WTC11 (cell line): ENCODE measurements around the gene FATE1. TPM values are rescaled to one million over a fixed set of nuclear protein-coding genes. Genes with fewer than 3 reads are reported as not detected.

Experiments
- ATAC-seq: fragments of 200-7000 bp; cut with Tn5 transposase; 2 replicates; pipeline ENCODE4 v1.10.0; 2021; ENCODE audit warnings: mild to moderate bottlenecking, moderate library complexity
- CTCF ChIA-PET: fragments of 300-600 bp; sonication (Branson Sonifier 250); formaldehyde crosslinking; loops from one replicate; lab custom pipeline; 2021; ENCODE audit warnings: antibody characterized with exemption; lab: Charles Lee
- POLR2A ChIA-PET: fragments of 350-600 bp; sonication (Branson Sonifier 250); formaldehyde crosslinking; loops from one replicate; lab custom pipeline; 2021; ENCODE audit warnings: antibody characterized with exemption; lab: Charles Lee
- DNase-seq: peaks from one replicate; pipeline ENCODE4 v3.0.0; 2021; ENCODE audit warnings: low spot score
- H3K27ac Mint-ChIP-seq: 2 replicates; pipeline ENCODE4 v1.8.0; 2021; ENCODE audit warnings: mixed read lengths
- H3K27me3 Mint-ChIP-seq: 2 replicates; pipeline ENCODE4 v1.8.0; 2021; ENCODE audit warnings: low read depth, mild to moderate bottlenecking, moderate library complexity, mixed read lengths
- H3K36me3 Mint-ChIP-seq: 2 replicates; pipeline ENCODE4 v1.8.0; 2021; ENCODE audit warnings: mixed read lengths
- H3K4me1 Mint-ChIP-seq: 2 replicates; pipeline ENCODE4 v1.8.0; 2022; ENCODE audit warnings: mixed read lengths
- H3K4me3 Mint-ChIP-seq: 2 replicates; pipeline ENCODE4 v1.8.0; 2021; ENCODE audit warnings: mild to moderate bottlenecking, moderate library complexity, mixed read lengths
- H3K9me3 Mint-ChIP-seq: 2 replicates; pipeline ENCODE4 v1.8.0; 2021; ENCODE audit warnings: mixed read lengths
- AR ChIP-seq: fragments of 250-450 bp; sonication (Bioruptor Pico); IDR thresholded peaks from 2 replicates; pipeline ENCODE4 v1.9.0; 2021; ENCODE audit warnings: mild to moderate bottlenecking
- E2F1 ChIP-seq: sonication (generic); formaldehyde crosslinking; IDR thresholded peaks from 2 replicates; pipeline ENCODE4 v1.8.0; 2022; ENCODE audit warnings: mild to moderate bottlenecking, missing genetic modification reagents
- FOXJ3 ChIP-seq: sonication (generic); formaldehyde crosslinking; IDR thresholded peaks from 2 replicates; pipeline ENCODE4 v1.9.0; 2021; ENCODE audit warnings: missing genetic modification reagents, mild to moderate bottlenecking, borderline replicate concordance
- FOXK1 ChIP-seq: sonication (generic); formaldehyde crosslinking; IDR thresholded peaks from 2 replicates; pipeline ENCODE4 v1.8.0; 2022; ENCODE audit warnings: mild to moderate bottlenecking, moderate library complexity, missing genetic modification reagents
- GRHL2 ChIP-seq: fragments of 250-450 bp; sonication (Bioruptor Pico); IDR thresholded peaks from 2 replicates; pipeline ENCODE4 v1.8.0; 2022; ENCODE audit warnings: mild to moderate bottlenecking, moderate library complexity; ENCODE audit not compliant: insufficient replicate concordance, severe bottlenecking
- GTF2I ChIP-seq: fragments of 250-450 bp; sonication (Bioruptor Pico); conservative IDR thresholded peaks from 2 replicates; pipeline ENCODE4 v1.4.0; 2021; ENCODE audit warnings: mild to moderate bottlenecking
- HMGA2 ChIP-seq: fragments of 250-450 bp; sonication (Bioruptor Pico); IDR thresholded peaks from 2 replicates; pipeline ENCODE4 v1.4.0; 2021; ENCODE audit warnings: mild to moderate bottlenecking, moderate library complexity
- MAX ChIP-seq: sonication (generic); formaldehyde crosslinking; IDR thresholded peaks from 2 replicates; pipeline ENCODE4 v1.8.0; 2022; ENCODE audit warnings: mild to moderate bottlenecking, missing genetic modification reagents
- MXD4 ChIP-seq: fragments of 250-450 bp; sonication (Bioruptor Pico); IDR thresholded peaks from 2 replicates; pipeline ENCODE4 v1.8.0; 2021; ENCODE audit warnings: mild to moderate bottlenecking, moderate library complexity, borderline replicate concordance
- MYBL2 ChIP-seq: sonication (generic); formaldehyde crosslinking; IDR thresholded peaks from 2 replicates; pipeline ENCODE4 v1.8.1; 2023; ENCODE audit warnings: mild to moderate bottlenecking, moderate library complexity, missing genetic modification reagents
- NFYB ChIP-seq: sonication (generic); formaldehyde crosslinking; conservative IDR thresholded peaks from 2 replicates; pipeline ENCODE4 v1.8.0; 2022; ENCODE audit warnings: low read depth, missing genetic modification reagents
- NR3C1 ChIP-seq: sonication (generic); formaldehyde crosslinking; conservative IDR thresholded peaks from 2 replicates; pipeline ENCODE4 v1.8.1; 2023; ENCODE audit warnings: low read depth, mild to moderate bottlenecking, missing genetic modification reagents
- OVOL2 ChIP-seq: fragments of 250-450 bp; sonication (Bioruptor Pico); IDR thresholded peaks from 2 replicates; pipeline ENCODE4 v1.9.0; 2021; ENCODE audit warnings: mild to moderate bottlenecking, borderline replicate concordance
- SMAD3 ChIP-seq: sonication (generic); formaldehyde crosslinking; IDR thresholded peaks from 2 replicates; pipeline ENCODE4 v1.8.0; 2022; ENCODE audit warnings: missing genetic modification reagents, mild to moderate bottlenecking, borderline replicate concordance
- ZBTB21 ChIP-seq: sonication (generic); formaldehyde crosslinking; IDR thresholded peaks from 2 replicates; pipeline ENCODE4 v1.8.1; 2023; ENCODE audit warnings: mild to moderate bottlenecking, missing genetic modification reagents, borderline replicate concordance
- ZNF232 ChIP-seq: sonication (generic); formaldehyde crosslinking; IDR thresholded peaks from 2 replicates; pipeline ENCODE4 v1.8.0; 2022; ENCODE audit warnings: mild to moderate bottlenecking, missing genetic modification reagents
- total RNA-seq: library from RNA; stranded (reverse); gene quantifications from 3 replicates; pipeline ENCODE4 v1.2.3, GENCODE V29; 2021
- TF ChIP-seq, protein P1 (sequence below): sonication (generic); formaldehyde crosslinking; IDR thresholded peaks from 2 replicates; pipeline ENCODE4 v1.8.0; 2022; ENCODE audit warnings: missing genetic modification reagents
- TF ChIP-seq, protein P2 (sequence below): fragments of 250-450 bp; sonication (Bioruptor Pico); IDR thresholded peaks from 2 replicates; pipeline ENCODE4 v2.1.2; 2022; ENCODE audit warnings: mild to moderate bottlenecking, moderate library complexity
- TF ChIP-seq, protein P3 (sequence below): sonication (generic); formaldehyde crosslinking; IDR thresholded peaks from 2 replicates; pipeline ENCODE4 v1.8.0; 2023; ENCODE audit warnings: mild to moderate bottlenecking, missing genetic modification reagents
- TF ChIP-seq, protein P4 (sequence below): sonication (generic); formaldehyde crosslinking; IDR thresholded peaks from 2 replicates; pipeline ENCODE4 v1.8.1; 2022; ENCODE audit warnings: low read depth, mild to moderate bottlenecking, moderate library complexity, missing genetic modification reagents, borderline replicate concordance

The FATE1 gene
- total RNA-seq, 1 experiment from 2014 or later, result not detected

- TF ChIP-seq AR, result no peak
- TF ChIP-seq FOXK1 (CRISPR knock-in tag), result no peak
- TF ChIP-seq NR3C1 (CRISPR knock-in tag), result no peak
- TF ChIP-seq E2F1 (CRISPR knock-in tag), result no peak
- no peak for TF ChIP-seq MAX (CRISPR knock-in tag)
- TF ChIP-seq GRHL2 (CRISPR knock-in tag), result no peak
- TF ChIP-seq MYBL2 (CRISPR knock-in tag), result no peak
These were observed 14.8 kb upstream of the FATE1 start (continued) for GRCh38 chrX:151701071-151701470.

DNA sequence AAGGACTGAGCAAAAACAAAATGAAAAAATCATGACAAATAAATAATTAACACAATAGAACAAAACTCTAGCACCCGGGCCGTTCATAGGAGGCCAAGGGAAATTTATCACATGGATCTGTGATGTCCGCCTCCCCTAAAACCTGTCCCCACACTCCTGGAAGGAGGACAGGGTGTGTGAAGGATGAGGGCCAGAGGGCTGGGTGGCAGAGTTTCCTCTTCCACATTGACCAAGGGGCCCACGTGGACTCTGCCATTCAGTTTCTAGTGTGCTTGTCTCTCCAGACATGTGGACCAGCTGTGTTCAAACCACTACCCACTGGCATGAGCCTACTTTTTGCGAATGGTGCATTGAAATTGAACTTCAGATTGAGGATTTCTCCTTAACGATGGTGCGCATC lies 14.3 kb upstream of the FATE1 start:
- Mint-ChIP-seq H3K36me3 (0 out of 2 replicates have a peak, but pooled peaks cover 3% of the 10 kb centered on the region), H3K27ac (no peak overlapping the region), H3K4me1 (0 out of 2 replicates have a peak, but pooled peaks cover 4% of the 10 kb centered on the region), H3K4me3 (no peak overlapping the region), H3K9me3 (no peaks in the 10 kb centered on the region), H3K27me3 (no peaks in the 10 kb centered on the region)
- POLR2A ChIA-PET, result no interaction called here
- CTCF ChIA-PET, result no interaction called here
- ATAC-seq, result no peak
- TF ChIP-seq HMGA2, result no peak
- no peak for TF ChIP-seq ZBTB21 (CRISPR knock-in tag)
- TF ChIP-seq MXD4 (CRISPR knock-in tag), result no peak
- no peak for TF ChIP-seq OVOL2 (CRISPR knock-in tag)
- TF ChIP-seq FOXJ3 (CRISPR knock-in tag), result no peak
- TF ChIP-seq, protein P1, sequence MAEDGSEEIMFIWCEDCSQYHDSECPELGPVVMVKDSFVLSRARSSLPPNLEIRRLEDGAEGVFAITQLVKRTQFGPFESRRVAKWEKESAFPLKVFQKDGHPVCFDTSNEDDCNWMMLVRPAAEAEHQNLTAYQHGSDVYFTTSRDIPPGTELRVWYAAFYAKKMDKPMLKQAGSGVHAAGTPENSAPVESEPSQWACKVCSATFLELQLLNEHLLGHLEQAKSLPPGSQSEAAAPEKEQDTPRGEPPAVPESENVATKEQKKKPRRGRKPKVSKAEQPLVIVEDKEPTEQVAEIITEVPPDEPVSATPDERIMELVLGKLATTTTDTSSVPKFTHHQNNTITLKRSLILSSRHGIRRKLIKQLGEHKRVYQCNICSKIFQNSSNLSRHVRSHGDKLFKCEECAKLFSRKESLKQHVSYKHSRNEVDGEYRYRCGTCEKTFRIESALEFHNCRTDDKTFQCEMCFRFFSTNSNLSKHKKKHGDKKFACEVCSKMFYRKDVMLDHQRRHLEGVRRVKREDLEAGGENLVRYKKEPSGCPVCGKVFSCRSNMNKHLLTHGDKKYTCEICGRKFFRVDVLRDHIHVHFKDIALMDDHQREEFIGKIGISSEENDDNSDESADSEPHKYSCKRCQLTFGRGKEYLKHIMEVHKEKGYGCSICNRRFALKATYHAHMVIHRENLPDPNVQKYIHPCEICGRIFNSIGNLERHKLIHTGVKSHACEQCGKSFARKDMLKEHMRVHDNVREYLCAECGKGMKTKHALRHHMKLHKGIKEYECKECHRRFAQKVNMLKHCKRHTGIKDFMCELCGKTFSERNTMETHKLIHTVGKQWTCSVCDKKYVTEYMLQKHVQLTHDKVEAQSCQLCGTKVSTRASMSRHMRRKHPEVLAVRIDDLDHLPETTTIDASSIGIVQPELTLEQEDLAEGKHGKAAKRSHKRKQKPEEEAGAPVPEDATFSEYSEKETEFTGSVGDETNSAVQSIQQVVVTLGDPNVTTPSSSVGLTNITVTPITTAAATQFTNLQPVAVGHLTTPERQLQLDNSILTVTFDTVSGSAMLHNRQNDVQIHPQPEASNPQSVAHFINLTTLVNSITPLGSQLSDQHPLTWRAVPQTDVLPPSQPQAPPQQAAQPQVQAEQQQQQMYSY (CRISPR knock-in tag), result no peak
- no peak for DNase-seq

DNA sequence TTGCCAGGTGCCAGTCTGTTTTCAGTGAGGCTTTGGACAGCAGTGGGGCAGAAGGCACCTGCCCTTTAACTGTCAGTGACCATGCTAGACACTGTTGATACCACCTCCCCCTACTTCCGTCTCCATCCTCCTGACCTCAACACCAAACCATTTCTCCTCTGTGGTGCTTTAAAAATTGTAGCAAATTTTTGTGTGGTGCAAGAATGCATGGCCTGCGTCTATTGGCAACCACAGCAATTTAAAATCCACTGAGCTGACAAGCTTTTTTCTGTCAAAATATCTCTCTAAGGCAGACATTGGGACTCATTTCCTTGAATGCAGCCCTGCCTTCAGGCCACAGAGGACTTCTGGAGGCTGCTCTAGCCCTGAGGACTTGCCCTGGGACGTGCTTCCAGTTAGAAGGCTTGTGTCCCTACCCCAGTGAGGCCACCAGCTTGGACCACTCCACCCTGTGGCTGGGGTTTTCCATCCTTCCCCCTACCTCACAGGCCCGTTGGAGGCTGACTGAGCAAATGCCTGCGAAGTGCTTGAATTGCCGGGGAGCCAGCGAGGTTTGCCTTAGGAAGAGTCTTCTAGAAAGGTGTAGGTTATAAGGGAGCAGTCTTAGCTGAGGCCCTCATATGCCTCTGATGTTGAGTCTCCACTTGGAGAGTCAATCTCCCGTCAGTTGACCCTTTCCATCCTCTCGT lies 13.7 kb upstream of the FATE1 start:
- ATAC-seq, result no peak
- no peak overlapping the region for H3K4me3 Mint-ChIP-seq
- no peaks in the 10 kb centered on the region for H3K27me3 Mint-ChIP-seq
- ChIA-PET POLR2A (no interaction called here), CTCF (no interaction called here)
- 0 out of 2 replicates have a peak, but pooled peaks cover 3% of the 10 kb centered on the region for H3K4me1 Mint-ChIP-seq
- no peak overlapping the region for H3K27ac Mint-ChIP-seq
- 0 out of 2 replicates have a peak, but pooled peaks cover 3% of the 10 kb centered on the region for H3K36me3 Mint-ChIP-seq
- no peaks in the 10 kb centered on the region for H3K9me3 Mint-ChIP-seq
- TF ChIP-seq, protein P2, sequence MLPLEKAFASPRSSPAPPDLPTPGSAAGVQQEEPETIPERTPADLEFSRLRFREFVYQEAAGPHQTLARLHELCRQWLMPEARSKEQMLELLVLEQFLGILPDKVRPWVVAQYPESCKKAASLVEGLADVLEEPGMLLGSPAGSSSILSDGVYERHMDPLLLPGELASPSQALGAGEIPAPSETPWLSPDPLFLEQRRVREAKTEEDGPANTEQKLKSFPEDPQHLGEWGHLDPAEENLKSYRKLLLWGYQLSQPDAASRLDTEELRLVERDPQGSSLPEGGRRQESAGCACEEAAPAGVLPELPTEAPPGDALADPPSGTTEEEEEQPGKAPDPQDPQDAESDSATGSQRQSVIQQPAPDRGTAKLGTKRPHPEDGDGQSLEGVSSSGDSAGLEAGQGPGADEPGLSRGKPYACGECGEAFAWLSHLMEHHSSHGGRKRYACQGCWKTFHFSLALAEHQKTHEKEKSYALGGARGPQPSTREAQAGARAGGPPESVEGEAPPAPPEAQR (CRISPR knock-in tag), result no peak
- TF ChIP-seq GTF2I (CRISPR knock-in tag) (no peak), ZNF232 (CRISPR knock-in tag) (no peak), NFYB (CRISPR knock-in tag) (no peak), SMAD3 (no peak)
- TF ChIP-seq, protein P3, sequence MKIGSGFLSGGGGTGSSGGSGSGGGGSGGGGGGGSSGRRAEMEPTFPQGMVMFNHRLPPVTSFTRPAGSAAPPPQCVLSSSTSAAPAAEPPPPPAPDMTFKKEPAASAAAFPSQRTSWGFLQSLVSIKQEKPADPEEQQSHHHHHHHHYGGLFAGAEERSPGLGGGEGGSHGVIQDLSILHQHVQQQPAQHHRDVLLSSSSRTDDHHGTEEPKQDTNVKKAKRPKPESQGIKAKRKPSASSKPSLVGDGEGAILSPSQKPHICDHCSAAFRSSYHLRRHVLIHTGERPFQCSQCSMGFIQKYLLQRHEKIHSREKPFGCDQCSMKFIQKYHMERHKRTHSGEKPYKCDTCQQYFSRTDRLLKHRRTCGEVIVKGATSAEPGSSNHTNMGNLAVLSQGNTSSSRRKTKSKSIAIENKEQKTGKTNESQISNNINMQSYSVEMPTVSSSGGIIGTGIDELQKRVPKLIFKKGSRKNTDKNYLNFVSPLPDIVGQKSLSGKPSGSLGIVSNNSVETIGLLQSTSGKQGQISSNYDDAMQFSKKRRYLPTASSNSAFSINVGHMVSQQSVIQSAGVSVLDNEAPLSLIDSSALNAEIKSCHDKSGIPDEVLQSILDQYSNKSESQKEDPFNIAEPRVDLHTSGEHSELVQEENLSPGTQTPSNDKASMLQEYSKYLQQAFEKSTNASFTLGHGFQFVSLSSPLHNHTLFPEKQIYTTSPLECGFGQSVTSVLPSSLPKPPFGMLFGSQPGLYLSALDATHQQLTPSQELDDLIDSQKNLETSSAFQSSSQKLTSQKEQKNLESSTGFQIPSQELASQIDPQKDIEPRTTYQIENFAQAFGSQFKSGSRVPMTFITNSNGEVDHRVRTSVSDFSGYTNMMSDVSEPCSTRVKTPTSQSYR (CRISPR knock-in tag), result no peak
- TF ChIP-seq, protein P4, sequence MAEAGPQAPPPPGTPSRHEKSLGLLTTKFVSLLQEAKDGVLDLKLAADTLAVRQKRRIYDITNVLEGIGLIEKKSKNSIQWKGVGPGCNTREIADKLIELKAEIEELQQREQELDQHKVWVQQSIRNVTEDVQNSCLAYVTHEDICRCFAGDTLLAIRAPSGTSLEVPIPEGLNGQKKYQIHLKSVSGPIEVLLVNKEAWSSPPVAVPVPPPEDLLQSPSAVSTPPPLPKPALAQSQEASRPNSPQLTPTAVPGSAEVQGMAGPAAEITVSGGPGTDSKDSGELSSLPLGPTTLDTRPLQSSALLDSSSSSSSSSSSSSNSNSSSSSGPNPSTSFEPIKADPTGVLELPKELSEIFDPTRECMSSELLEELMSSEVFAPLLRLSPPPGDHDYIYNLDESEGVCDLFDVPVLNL (CRISPR knock-in tag), result no peak
- DNase-seq, result no peak
